WTC11 (cell line): Measurements from ENCODE around the gene GAGE12G. TPM values are rescaled to one million over a fixed set of nuclear protein-coding genes. Genes with fewer than 3 reads are reported as not detected.

Experiments
- ATAC-seq: fragments of 200-7000 bp; cut with Tn5 transposase; 2 replicates; pipeline ENCODE4 v1.10.0; 2021; ENCODE audit warnings: mild to moderate bottlenecking, moderate library complexity
- CTCF ChIA-PET: fragments of 300-600 bp; sonication (Branson Sonifier 250); formaldehyde crosslinking; loops from one replicate; lab custom pipeline; 2021; ENCODE audit warnings: antibody characterized with exemption; lab: Charles Lee
- POLR2A ChIA-PET: fragments of 350-600 bp; sonication (Branson Sonifier 250); formaldehyde crosslinking; loops from one replicate; lab custom pipeline; 2021; ENCODE audit warnings: antibody characterized with exemption; lab: Charles Lee
- DNase-seq: peaks from one replicate; pipeline ENCODE4 v3.0.0; 2021; ENCODE audit warnings: low spot score
- H3K27ac Mint-ChIP-seq: 2 replicates; pipeline ENCODE4 v1.8.0; 2021; ENCODE audit warnings: mixed read lengths
- H3K27me3 Mint-ChIP-seq: 2 replicates; pipeline ENCODE4 v1.8.0; 2021; ENCODE audit warnings: low read depth, mild to moderate bottlenecking, moderate library complexity, mixed read lengths
- H3K36me3 Mint-ChIP-seq: 2 replicates; pipeline ENCODE4 v1.8.0; 2021; ENCODE audit warnings: mixed read lengths
- H3K4me1 Mint-ChIP-seq: 2 replicates; pipeline ENCODE4 v1.8.0; 2022; ENCODE audit warnings: mixed read lengths
- H3K4me3 Mint-ChIP-seq: 2 replicates; pipeline ENCODE4 v1.8.0; 2021; ENCODE audit warnings: mild to moderate bottlenecking, moderate library complexity, mixed read lengths
- H3K9me3 Mint-ChIP-seq: 2 replicates; pipeline ENCODE4 v1.8.0; 2021; ENCODE audit warnings: mixed read lengths
- ATF1 ChIP-seq: sonication (generic); formaldehyde crosslinking; IDR thresholded peaks from 2 replicates; pipeline ENCODE4 v1.8.1; 2023; ENCODE audit warnings: mild to moderate bottlenecking, moderate library complexity, missing genetic modification reagents
- CBFB ChIP-seq: sonication (generic); formaldehyde crosslinking; IDR thresholded peaks from 2 replicates; pipeline ENCODE4 v1.8.1; 2022; ENCODE audit warnings: mild to moderate bottlenecking, low read depth, missing genetic modification reagents
- FOXK1 ChIP-seq: sonication (generic); formaldehyde crosslinking; IDR thresholded peaks from 2 replicates; pipeline ENCODE4 v1.8.0; 2022; ENCODE audit warnings: mild to moderate bottlenecking, moderate library complexity, missing genetic modification reagents
- GTF2I ChIP-seq: fragments of 250-450 bp; sonication (Bioruptor Pico); conservative IDR thresholded peaks from 2 replicates; pipeline ENCODE4 v1.4.0; 2021; ENCODE audit warnings: mild to moderate bottlenecking
- HMGA2 ChIP-seq: fragments of 250-450 bp; sonication (Bioruptor Pico); IDR thresholded peaks from 2 replicates; pipeline ENCODE4 v1.4.0; 2021; ENCODE audit warnings: mild to moderate bottlenecking, moderate library complexity
- KAT7 ChIP-seq: sonication (generic); formaldehyde crosslinking; IDR thresholded peaks from 2 replicates; pipeline ENCODE4 v1.8.1; 2023; ENCODE audit warnings: missing genetic modification reagents, mild to moderate bottlenecking, borderline replicate concordance
- NR1H2 ChIP-seq: sonication (generic); formaldehyde crosslinking; IDR thresholded peaks from 2 replicates; pipeline ENCODE4 v1.9.0; 2021; ENCODE audit warnings: mild to moderate bottlenecking, moderate library complexity, missing genetic modification reagents
- NR2C2 ChIP-seq: sonication (generic); formaldehyde crosslinking; IDR thresholded peaks from 2 replicates; pipeline ENCODE4 v1.8.0; 2022; ENCODE audit warnings: mild to moderate bottlenecking, missing genetic modification reagents
- RELA ChIP-seq: sonication (generic); formaldehyde crosslinking; IDR thresholded peaks from 2 replicates; pipeline ENCODE4 v1.8.1; 2022; ENCODE audit warnings: missing genetic modification reagents, mild to moderate bottlenecking, borderline replicate concordance
- SMAD4 ChIP-seq: sonication (generic); formaldehyde crosslinking; IDR thresholded peaks from 2 replicates; pipeline ENCODE4 v1.8.0; 2022; ENCODE audit warnings: mild to moderate bottlenecking, missing genetic modification reagents
- SP1 ChIP-seq: sonication (generic); formaldehyde crosslinking; conservative IDR thresholded peaks from 2 replicates; pipeline ENCODE4 v1.8.1; 2022; ENCODE audit warnings: missing genetic modification reagents
- ZNF121 ChIP-seq: sonication (generic); formaldehyde crosslinking; IDR thresholded peaks from 2 replicates; pipeline ENCODE4 v1.8.0; 2023; ENCODE audit warnings: missing genetic modification reagents
- ZNF138 ChIP-seq: sonication (generic); formaldehyde crosslinking; conservative IDR thresholded peaks from 2 replicates; pipeline ENCODE4 v1.8.1; 2022; ENCODE audit warnings: mild to moderate bottlenecking, moderate library complexity, missing genetic modification reagents
- ZNF263 ChIP-seq: sonication (generic); formaldehyde crosslinking; IDR thresholded peaks from 2 replicates; pipeline ENCODE4 v1.8.1; 2022; ENCODE audit warnings: low read depth, mild to moderate bottlenecking, moderate library complexity, missing genetic modification reagents
- ZNF416 ChIP-seq: fragments of 250-450 bp; sonication (Bioruptor Pico); IDR thresholded peaks from 2 replicates; pipeline ENCODE4 v1.9.0; 2021; ENCODE audit warnings: mild to moderate bottlenecking, inconsistent platforms
- ZNF671 ChIP-seq: fragments of 250-450 bp; sonication (Bioruptor Pico); IDR thresholded peaks from 2 replicates; pipeline ENCODE4 v1.8.0; 2021; ENCODE audit warnings: mild to moderate bottlenecking
- total RNA-seq: library from RNA; stranded (reverse); gene quantifications from 3 replicates; pipeline ENCODE4 v1.2.3, GENCODE V29; 2021
- TF ChIP-seq, protein P1 (sequence below): fragments of 200-600 bp; IDR thresholded peaks from 2 replicates; pipeline ENCODE4 v1.8.0; 2022; ENCODE audit warnings: antibody characterized with exemption
- TF ChIP-seq, protein P2 (sequence below): sonication (generic); formaldehyde crosslinking; IDR thresholded peaks from 2 replicates; pipeline ENCODE4 v1.8.1; 2023; ENCODE audit warnings: mild to moderate bottlenecking, missing genetic modification reagents, moderate library complexity
- TF ChIP-seq, protein P3 (sequence below): sonication (generic); formaldehyde crosslinking; IDR thresholded peaks from 2 replicates; pipeline ENCODE4 v1.8.0; 2023; ENCODE audit warnings: missing genetic modification reagents
- TF ChIP-seq, protein P4 (sequence below): sonication (generic); formaldehyde crosslinking; IDR thresholded peaks from 2 replicates; pipeline ENCODE4 v1.8.1; 2022; ENCODE audit warnings: mild to moderate bottlenecking, moderate library complexity, missing genetic modification reagents
- TF ChIP-seq, protein P5 (sequence below): sonication (generic); formaldehyde crosslinking; IDR thresholded peaks from 2 replicates; pipeline ENCODE4 v1.8.0; 2023; ENCODE audit warnings: missing genetic modification reagents, mild to moderate bottlenecking, borderline replicate concordance
- TF ChIP-seq, protein P6 (sequence below): sonication (generic); formaldehyde crosslinking; IDR thresholded peaks from 2 replicates; pipeline ENCODE4 v1.8.1; 2023; ENCODE audit warnings: mild to moderate bottlenecking, moderate library complexity, missing genetic modification reagents
- TF ChIP-seq, protein P7 (sequence below): sonication (generic); formaldehyde crosslinking; IDR thresholded peaks from 2 replicates; pipeline ENCODE4 v1.8.1; 2022; ENCODE audit warnings: low read depth, missing genetic modification reagents, borderline replicate concordance
- TF ChIP-seq, protein P8 (sequence below): sonication (generic); formaldehyde crosslinking; IDR thresholded peaks from 2 replicates; pipeline ENCODE4 v1.8.0; 2022; ENCODE audit warnings: mild to moderate bottlenecking, missing genetic modification reagents

GAGE12G gene
- total RNA-seq, 1 experiment from 2014 or later: not detected

DNA sequence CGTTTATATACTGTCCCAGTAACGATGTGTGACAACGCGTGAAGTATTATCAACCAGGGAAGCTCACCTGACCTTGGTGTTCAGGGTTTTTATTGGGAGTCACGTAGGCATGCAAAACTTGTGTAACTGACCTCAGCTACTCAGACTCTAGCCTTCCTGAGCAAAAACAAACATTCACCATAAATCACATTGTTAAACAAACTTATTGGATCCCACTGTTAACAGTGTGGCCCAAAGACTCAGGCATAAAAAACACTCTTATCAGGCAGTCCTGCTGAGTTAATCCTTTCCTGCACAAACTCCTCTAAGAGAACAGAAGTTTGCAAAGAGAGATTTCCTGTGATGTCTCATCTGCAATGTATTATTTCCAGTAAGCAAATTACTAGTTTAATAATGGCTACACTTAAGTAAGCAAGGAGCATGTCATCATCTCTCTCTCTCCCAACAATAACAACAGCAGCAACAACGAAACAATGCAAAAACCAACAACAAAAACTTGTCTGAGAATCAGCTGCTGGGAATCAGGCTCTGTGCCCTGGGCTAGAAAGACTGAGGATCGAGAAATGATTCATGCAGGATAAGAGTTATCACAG is 40.6 kb downstream of the GAGE12G start:
- no peak for TF ChIP-seq ZNF416 (CRISPR knock-in tag)
- no peak for TF ChIP-seq NR2C2
- no peak for TF ChIP-seq ZNF138 (CRISPR knock-in tag)
- TF ChIP-seq RELA: no peak
- no peak for TF ChIP-seq ZNF263 (CRISPR knock-in tag)
- TF ChIP-seq CBFB (CRISPR knock-in tag): no peak
- TF ChIP-seq, protein P1, sequence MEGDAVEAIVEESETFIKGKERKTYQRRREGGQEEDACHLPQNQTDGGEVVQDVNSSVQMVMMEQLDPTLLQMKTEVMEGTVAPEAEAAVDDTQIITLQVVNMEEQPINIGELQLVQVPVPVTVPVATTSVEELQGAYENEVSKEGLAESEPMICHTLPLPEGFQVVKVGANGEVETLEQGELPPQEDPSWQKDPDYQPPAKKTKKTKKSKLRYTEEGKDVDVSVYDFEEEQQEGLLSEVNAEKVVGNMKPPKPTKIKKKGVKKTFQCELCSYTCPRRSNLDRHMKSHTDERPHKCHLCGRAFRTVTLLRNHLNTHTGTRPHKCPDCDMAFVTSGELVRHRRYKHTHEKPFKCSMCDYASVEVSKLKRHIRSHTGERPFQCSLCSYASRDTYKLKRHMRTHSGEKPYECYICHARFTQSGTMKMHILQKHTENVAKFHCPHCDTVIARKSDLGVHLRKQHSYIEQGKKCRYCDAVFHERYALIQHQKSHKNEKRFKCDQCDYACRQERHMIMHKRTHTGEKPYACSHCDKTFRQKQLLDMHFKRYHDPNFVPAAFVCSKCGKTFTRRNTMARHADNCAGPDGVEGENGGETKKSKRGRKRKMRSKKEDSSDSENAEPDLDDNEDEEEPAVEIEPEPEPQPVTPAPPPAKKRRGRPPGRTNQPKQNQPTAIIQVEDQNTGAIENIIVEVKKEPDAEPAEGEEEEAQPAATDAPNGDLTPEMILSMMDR: no peak
- TF ChIP-seq, protein P2, sequence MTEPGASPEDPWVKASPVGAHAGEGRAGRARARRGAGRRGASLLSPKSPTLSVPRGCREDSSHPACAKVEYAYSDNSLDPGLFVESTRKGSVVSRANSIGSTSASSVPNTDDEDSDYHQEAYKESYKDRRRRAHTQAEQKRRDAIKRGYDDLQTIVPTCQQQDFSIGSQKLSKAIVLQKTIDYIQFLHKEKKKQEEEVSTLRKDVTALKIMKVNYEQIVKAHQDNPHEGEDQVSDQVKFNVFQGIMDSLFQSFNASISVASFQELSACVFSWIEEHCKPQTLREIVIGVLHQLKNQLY (CRISPR knock-in tag): no peak
- TF ChIP-seq ZNF671 (CRISPR knock-in tag): no peak
- TF ChIP-seq SMAD4 (CRISPR knock-in tag): no peak
- no peak for TF ChIP-seq ZNF121 (CRISPR knock-in tag)
- TF ChIP-seq SP1: no peak
- TF ChIP-seq, protein P3, sequence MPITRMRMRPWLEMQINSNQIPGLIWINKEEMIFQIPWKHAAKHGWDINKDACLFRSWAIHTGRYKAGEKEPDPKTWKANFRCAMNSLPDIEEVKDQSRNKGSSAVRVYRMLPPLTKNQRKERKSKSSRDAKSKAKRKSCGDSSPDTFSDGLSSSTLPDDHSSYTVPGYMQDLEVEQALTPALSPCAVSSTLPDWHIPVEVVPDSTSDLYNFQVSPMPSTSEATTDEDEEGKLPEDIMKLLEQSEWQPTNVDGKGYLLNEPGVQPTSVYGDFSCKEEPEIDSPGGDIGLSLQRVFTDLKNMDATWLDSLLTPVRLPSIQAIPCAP (CRISPR knock-in tag): no peak
- TF ChIP-seq GTF2I (CRISPR knock-in tag): no peak
- TF ChIP-seq, protein P4, sequence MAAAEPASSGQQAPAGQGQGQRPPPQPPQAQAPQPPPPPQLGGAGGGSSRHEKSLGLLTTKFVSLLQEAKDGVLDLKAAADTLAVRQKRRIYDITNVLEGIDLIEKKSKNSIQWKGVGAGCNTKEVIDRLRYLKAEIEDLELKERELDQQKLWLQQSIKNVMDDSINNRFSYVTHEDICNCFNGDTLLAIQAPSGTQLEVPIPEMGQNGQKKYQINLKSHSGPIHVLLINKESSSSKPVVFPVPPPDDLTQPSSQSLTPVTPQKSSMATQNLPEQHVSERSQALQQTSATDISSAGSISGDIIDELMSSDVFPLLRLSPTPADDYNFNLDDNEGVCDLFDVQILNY: no peak
- TF ChIP-seq ATF1 (CRISPR knock-in tag): no peak
- TF ChIP-seq, all 79 proteins: peak for 0
- CTCF ChIA-PET: no interaction called here
- POLR2A ChIA-PET: no interaction called here
- Mint-ChIP-seq H3K27ac (no peak overlapping the region), H3K4me3 (no peak overlapping the region), H3K36me3 (no peaks in the 10 kb centered on the region), H3K9me3 (peaks cover 8% of the 10 kb centered on the region), H3K4me1 (no peaks in the 10 kb centered on the region), H3K27me3 (no peaks in the 10 kb centered on the region)
- ATAC-seq (no peak), DNase-seq (no peak)

DNA sequence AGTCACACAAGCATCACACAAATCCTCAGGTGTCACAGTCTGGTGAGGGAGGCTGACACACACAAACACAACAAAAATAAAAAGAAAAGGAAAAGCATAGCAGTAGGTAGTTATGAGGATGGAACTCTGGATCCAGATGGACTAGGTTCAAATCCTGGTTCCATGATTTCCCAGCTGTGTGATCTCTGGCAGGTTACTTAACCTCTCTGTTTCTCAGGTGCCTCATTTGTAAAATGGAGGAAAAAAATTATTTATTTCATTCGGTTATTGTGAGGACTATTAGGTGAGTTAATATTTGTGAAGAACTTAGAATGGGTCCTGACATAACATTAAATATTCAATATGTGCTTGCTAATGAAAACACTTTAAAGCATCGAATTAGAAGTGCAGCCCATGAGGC is 48.4 kb downstream of the GAGE12G start:
- no peak for DNase-seq
- TF ChIP-seq, protein P5, sequence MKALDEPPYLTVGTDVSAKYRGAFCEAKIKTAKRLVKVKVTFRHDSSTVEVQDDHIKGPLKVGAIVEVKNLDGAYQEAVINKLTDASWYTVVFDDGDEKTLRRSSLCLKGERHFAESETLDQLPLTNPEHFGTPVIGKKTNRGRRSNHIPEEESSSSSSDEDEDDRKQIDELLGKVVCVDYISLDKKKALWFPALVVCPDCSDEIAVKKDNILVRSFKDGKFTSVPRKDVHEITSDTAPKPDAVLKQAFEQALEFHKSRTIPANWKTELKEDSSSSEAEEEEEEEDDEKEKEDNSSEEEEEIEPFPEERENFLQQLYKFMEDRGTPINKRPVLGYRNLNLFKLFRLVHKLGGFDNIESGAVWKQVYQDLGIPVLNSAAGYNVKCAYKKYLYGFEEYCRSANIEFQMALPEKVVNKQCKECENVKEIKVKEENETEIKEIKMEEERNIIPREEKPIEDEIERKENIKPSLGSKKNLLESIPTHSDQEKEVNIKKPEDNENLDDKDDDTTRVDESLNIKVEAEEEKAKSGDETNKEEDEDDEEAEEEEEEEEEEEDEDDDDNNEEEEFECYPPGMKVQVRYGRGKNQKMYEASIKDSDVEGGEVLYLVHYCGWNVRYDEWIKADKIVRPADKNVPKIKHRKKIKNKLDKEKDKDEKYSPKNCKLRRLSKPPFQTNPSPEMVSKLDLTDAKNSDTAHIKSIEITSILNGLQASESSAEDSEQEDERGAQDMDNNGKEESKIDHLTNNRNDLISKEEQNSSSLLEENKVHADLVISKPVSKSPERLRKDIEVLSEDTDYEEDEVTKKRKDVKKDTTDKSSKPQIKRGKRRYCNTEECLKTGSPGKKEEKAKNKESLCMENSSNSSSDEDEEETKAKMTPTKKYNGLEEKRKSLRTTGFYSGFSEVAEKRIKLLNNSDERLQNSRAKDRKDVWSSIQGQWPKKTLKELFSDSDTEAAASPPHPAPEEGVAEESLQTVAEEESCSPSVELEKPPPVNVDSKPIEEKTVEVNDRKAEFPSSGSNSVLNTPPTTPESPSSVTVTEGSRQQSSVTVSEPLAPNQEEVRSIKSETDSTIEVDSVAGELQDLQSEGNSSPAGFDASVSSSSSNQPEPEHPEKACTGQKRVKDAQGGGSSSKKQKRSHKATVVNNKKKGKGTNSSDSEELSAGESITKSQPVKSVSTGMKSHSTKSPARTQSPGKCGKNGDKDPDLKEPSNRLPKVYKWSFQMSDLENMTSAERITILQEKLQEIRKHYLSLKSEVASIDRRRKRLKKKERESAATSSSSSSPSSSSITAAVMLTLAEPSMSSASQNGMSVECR (CRISPR knock-in tag): no peak
- TF ChIP-seq, protein P6, sequence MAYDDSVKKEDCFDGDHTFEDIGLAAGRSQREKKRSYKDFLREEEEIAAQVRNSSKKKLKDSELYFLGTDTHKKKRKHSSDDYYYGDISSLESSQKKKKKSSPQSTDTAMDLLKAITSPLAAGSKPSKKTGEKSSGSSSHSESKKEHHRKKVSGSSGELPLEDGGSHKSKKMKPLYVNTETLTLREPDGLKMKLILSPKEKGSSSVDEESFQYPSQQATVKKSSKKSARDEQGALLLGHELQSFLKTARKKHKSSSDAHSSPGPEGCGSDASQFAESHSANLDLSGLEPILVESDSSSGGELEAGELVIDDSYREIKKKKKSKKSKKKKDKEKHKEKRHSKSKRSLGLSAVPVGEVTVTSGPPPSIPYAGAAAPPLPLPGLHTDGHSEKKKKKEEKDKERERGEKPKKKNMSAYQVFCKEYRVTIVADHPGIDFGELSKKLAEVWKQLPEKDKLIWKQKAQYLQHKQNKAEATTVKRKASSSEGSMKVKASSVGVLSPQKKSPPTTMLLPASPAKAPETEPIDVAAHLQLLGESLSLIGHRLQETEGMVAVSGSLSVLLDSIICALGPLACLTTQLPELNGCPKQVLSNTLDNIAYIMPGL (CRISPR knock-in tag): no peak
- TF ChIP-seq, protein P7, sequence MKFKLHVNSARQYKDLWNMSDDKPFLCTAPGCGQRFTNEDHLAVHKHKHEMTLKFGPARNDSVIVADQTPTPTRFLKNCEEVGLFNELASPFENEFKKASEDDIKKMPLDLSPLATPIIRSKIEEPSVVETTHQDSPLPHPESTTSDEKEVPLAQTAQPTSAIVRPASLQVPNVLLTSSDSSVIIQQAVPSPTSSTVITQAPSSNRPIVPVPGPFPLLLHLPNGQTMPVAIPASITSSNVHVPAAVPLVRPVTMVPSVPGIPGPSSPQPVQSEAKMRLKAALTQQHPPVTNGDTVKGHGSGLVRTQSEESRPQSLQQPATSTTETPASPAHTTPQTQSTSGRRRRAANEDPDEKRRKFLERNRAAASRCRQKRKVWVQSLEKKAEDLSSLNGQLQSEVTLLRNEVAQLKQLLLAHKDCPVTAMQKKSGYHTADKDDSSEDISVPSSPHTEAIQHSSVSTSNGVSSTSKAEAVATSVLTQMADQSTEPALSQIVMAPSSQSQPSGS (CRISPR knock-in tag): no peak
- TF ChIP-seq KAT7 (no peak), NR1H2 (no peak), FOXK1 (no peak), HMGA2 (CRISPR knock-in tag) (no peak), SMAD4 (CRISPR knock-in tag) (no peak), NR2C2 (no peak)
- TF ChIP-seq, protein P8, sequence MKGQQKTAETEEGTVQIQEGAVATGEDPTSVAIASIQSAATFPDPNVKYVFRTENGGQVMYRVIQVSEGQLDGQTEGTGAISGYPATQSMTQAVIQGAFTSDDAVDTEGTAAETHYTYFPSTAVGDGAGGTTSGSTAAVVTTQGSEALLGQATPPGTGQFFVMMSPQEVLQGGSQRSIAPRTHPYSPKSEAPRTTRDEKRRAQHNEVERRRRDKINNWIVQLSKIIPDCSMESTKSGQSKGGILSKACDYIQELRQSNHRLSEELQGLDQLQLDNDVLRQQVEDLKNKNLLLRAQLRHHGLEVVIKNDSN (CRISPR knock-in tag): no peak
- H3K4me3 Mint-ChIP-seq: no peak overlapping the region
- no peak for ATAC-seq
- no peaks in the 10 kb centered on the region for H3K36me3 Mint-ChIP-seq
- no peak overlapping the region for H3K27ac Mint-ChIP-seq
- H3K4me1 Mint-ChIP-seq: no peaks in the 10 kb centered on the region
- ChIA-PET POLR2A (no interaction called here), CTCF (no interaction called here)
- no peaks in the 10 kb centered on the region for H3K9me3 Mint-ChIP-seq
- peaks cover 2% of the 10 kb centered on the region; the same call in 1 of the 2 replicates for H3K27me3 Mint-ChIP-seq
